GM23338 (cell line): Measurements from ENCODE around the gene ORC2.

ENCODE experiments used
- CREB1 ChIP-seq: fragments of 250-450 bp; sonication (Bioruptor Pico); IDR thresholded peaks from 2 replicates; pipeline ENCODE4 v1.5.0; 2020; ENCODE audit warnings: low read depth, mild to moderate bottlenecking, moderate library complexity
- CTCF ChIP-seq, 2 experiments: fragments of 200-600 bp in 1 of 2; sonication (generic) in 1 of 2; conservative IDR thresholded peaks; 2 replicates each; pipeline versions ENCODE4 v1.5.1 to v1.6.1; 2016 to 2017; ENCODE audit warnings: antibody characterized with exemption in 2 of 2, low read depth in 2 of 2, mild to moderate bottlenecking in 2 of 2, moderate library complexity in 1 of 2
- EZH2 ChIP-seq: fragments of 200-600 bp; sonication (generic); IDR thresholded peaks from one replicate; pipeline ENCODE4 v1.8.0; 2017; ENCODE audit warnings: antibody characterized with exemption, mild to moderate bottlenecking, low read depth; ENCODE audit not compliant: unreplicated experiment
- EZH2phosphoT487 ChIP-seq: fragments of 200-600 bp; sonication (generic); IDR thresholded peaks from one replicate; pipeline ENCODE4 v1.8.1; 2018; ENCODE audit warnings: antibody characterized with exemption; ENCODE audit not compliant: unreplicated experiment
- JUNB ChIP-seq: IDR thresholded peaks from one replicate; pipeline ENCODE4 v1.6.1; 2016; ENCODE audit warnings: antibody characterized with exemption; ENCODE audit not compliant: unreplicated experiment
- NANOG ChIP-seq: IDR thresholded peaks from 2 replicates; pipeline ENCODE4 v1.6.1; 2016; ENCODE audit warnings: antibody characterized with exemption, borderline replicate concordance
- POLR2AphosphoS5 ChIP-seq: IDR thresholded peaks from 2 replicates; pipeline ENCODE4 v1.6.1; 2016; ENCODE audit warnings: antibody characterized with exemption, low read depth
- REST ChIP-seq: IDR thresholded peaks from one replicate; pipeline ENCODE4 v1.6.1; 2018; ENCODE audit warnings: antibody characterized with exemption; ENCODE audit not compliant: unreplicated experiment
- STAT1 ChIP-seq: IDR thresholded peaks from one replicate; pipeline ENCODE4 v1.6.1; 2016; ENCODE audit warnings: antibody characterized with exemption; ENCODE audit not compliant: unreplicated experiment

- TF ChIP-seq CTCF (conservative IDR thresholded peaks at IDR 0.05; ENCODE audit: low read depth in 2 of 2) (no peak), EZH2phosphoT487 (no peak), POLR2AphosphoS5 (no peak), NANOG (no peak), EZH2 (no peak), CREB1 (CRISPR knock-in tag) (no peak), REST (no peak), JUNB (no peak), STAT1 (no peak)
These were observed 89.9 kb downstream of the ORC2 start for GRCh38 chr2:200873560-200873959.
